ENCODE results near the gene COL6A1. TPM values are rescaled to one million over a fixed set of nuclear protein-coding genes. Genes with fewer than 3 reads are reported as not detected.

COL6A1 gene
- polyA plus RNA-seq, 2 of the 4 experiments (the other 2 are of a cell fraction), result 3.9 to 18.3 TPM

DNA sequence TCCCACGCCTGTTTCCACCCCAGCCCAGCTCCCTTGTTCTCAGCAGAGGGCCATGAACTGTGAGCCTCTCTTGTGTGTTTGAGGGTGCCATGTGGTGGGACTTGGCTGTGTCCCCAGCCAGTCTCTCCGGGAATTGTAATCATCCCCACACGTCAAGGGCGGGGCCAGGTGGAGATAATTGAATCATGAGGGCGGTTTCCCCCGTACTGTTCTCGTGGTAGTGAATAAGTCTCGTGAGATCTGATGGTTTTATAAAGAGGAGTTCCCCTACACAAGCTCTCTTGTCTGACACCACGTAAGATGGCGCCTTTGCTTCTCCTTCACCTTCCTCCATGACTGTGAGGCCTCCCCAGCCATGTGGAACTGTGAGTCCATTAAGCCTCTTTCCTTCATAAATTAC is 59.1 kb downstream of the COL6A1 start:
- WGBS (ENCODE audit: missing lambda C conversion rate), result 66% methylated on average over 7 of the region's 10 CpGs
- H3K4me3 ChIP-seq, result no peak overlapping the region
- TF ChIP-seq JUN (IDR thresholded peaks at IDR 0.05), result no peak
- TF ChIP-seq, protein P1, sequence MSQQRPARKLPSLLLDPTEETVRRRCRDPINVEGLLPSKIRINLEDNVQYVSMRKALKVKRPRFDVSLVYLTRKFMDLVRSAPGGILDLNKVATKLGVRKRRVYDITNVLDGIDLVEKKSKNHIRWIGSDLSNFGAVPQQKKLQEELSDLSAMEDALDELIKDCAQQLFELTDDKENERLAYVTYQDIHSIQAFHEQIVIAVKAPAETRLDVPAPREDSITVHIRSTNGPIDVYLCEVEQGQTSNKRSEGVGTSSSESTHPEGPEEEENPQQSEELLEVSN (IDR thresholded peaks at IDR 0.05; ENCODE audit: borderline replicate concordance, low read depth), result no peak
- no peak for TF ChIP-seq FOXS1 (CRISPR knock-in tag; IDR thresholded peaks at IDR 0.05)
- TF ChIP-seq, protein P2, sequence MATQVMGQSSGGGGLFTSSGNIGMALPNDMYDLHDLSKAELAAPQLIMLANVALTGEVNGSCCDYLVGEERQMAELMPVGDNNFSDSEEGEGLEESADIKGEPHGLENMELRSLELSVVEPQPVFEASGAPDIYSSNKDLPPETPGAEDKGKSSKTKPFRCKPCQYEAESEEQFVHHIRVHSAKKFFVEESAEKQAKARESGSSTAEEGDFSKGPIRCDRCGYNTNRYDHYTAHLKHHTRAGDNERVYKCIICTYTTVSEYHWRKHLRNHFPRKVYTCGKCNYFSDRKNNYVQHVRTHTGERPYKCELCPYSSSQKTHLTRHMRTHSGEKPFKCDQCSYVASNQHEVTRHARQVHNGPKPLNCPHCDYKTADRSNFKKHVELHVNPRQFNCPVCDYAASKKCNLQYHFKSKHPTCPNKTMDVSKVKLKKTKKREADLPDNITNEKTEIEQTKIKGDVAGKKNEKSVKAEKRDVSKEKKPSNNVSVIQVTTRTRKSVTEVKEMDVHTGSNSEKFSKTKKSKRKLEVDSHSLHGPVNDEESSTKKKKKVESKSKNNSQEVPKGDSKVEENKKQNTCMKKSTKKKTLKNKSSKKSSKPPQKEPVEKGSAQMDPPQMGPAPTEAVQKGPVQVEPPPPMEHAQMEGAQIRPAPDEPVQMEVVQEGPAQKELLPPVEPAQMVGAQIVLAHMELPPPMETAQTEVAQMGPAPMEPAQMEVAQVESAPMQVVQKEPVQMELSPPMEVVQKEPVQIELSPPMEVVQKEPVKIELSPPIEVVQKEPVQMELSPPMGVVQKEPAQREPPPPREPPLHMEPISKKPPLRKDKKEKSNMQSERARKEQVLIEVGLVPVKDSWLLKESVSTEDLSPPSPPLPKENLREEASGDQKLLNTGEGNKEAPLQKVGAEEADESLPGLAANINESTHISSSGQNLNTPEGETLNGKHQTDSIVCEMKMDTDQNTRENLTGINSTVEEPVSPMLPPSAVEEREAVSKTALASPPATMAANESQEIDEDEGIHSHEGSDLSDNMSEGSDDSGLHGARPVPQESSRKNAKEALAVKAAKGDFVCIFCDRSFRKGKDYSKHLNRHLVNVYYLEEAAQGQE (IDR thresholded peaks at IDR 0.05), result no peak
- no peak for TF ChIP-seq EHF (CRISPR knock-in tag; IDR thresholded peaks at IDR 0.05)
- TF ChIP-seq, protein P3, sequence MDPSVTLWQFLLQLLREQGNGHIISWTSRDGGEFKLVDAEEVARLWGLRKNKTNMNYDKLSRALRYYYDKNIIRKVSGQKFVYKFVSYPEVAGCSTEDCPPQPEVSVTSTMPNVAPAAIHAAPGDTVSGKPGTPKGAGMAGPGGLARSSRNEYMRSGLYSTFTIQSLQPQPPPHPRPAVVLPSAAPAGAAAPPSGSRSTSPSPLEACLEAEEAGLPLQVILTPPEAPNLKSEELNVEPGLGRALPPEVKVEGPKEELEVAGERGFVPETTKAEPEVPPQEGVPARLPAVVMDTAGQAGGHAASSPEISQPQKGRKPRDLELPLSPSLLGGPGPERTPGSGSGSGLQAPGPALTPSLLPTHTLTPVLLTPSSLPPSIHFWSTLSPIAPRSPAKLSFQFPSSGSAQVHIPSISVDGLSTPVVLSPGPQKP (IDR thresholded peaks at IDR 0.05; ENCODE audit: low read depth, low read length), result no peak
- TF ChIP-seq ESRRA (IDR thresholded peaks at IDR 0.05; ENCODE audit: borderline replicate concordance, low read length), result no peak
- no peak for DNase-seq (ENCODE audit: low read depth in 1 of 2, low spot score in 1 of 2)
- FAIRE-seq, result no peak
- POLR2A ChIA-PET, result no interaction called here
- no peak for ATAC-seq
- H3K27ac ChIP-seq, result no peak overlapping the region
- H3K4me1 ChIP-seq, result no peaks in the 10 kb centered on the region
- no peaks in the 10 kb centered on the region for H3K9me3 ChIP-seq
- CTCF ChIA-PET, result interaction anchor here (1.2 kb wide), 1 partner anchor 102 kb away, joined by 3 read pairs; no protein-coding TSS in a partner anchor
- no peak overlapping the region for H3K4me2 ChIP-seq

DNA sequence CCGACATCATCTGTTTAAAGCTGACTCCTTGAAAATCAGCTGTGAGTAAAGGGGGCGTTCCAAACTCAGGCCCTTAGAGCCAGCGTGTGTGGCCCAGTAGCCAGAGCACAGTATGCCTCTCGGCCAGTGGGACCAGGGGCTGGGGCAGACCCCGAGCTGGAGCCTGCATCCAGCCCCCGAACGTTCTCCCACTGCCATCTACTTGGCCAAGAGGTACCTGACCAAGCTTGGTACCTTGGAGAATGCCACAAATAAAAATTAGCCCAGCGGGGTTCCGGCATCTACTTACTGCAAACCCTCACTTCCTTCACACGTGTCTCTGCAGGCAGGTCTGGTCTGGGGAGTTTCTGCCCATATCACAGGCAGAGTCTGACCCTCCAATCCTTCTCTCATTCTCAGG is 59.6 kb downstream of the COL6A1 start:
- Histone ChIP-seq H3K4me3 (no peak overlapping the region), H3K4me1 (no peaks in the 10 kb centered on the region), H3K27ac (no peak overlapping the region), H3K9me3 (no peaks in the 10 kb centered on the region), H3K4me2 (no peak overlapping the region)
- POLR2A ChIA-PET, result no interaction called here
- no peak for ATAC-seq
- TF ChIP-seq, protein P4, sequence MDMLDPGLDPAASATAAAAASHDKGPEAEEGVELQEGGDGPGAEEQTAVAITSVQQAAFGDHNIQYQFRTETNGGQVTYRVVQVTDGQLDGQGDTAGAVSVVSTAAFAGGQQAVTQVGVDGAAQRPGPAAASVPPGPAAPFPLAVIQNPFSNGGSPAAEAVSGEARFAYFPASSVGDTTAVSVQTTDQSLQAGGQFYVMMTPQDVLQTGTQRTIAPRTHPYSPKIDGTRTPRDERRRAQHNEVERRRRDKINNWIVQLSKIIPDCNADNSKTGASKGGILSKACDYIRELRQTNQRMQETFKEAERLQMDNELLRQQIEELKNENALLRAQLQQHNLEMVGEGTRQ (IDR thresholded peaks at IDR 0.05), result no peak
- TF ChIP-seq CBX2 (IDR thresholded peaks at IDR 0.05; ENCODE audit: borderline replicate concordance, low read depth), result no peak
- no peak for TF ChIP-seq MAFK (IDR thresholded peaks at IDR 0.05; ENCODE audit: partially characterized antibody)
- no peak for TF ChIP-seq ZC3H11A (IDR thresholded peaks at IDR 0.05)
- no peak for TF ChIP-seq RFX5 (IDR thresholded peaks at IDR 0.05)
- no peak for TF ChIP-seq HEYL (CRISPR knock-in tag; IDR thresholded peaks at IDR 0.05)
- no peak for TF ChIP-seq RNF2 (IDR thresholded peaks at IDR 0.05; ENCODE audit: borderline replicate concordance, low read depth)
- TF ChIP-seq KDM1A (IDR thresholded peaks at IDR 0.05; ENCODE audit: low read depth), result no peak
- TF ChIP-seq POLR2A (IDR thresholded peaks at IDR 0.05; ENCODE audit: low read length), result no peak
- TF ChIP-seq NFE2L2 (conservative IDR thresholded peaks at IDR 0.05; ENCODE audit: low read length), result no peak
- TF ChIP-seq, protein P5, sequence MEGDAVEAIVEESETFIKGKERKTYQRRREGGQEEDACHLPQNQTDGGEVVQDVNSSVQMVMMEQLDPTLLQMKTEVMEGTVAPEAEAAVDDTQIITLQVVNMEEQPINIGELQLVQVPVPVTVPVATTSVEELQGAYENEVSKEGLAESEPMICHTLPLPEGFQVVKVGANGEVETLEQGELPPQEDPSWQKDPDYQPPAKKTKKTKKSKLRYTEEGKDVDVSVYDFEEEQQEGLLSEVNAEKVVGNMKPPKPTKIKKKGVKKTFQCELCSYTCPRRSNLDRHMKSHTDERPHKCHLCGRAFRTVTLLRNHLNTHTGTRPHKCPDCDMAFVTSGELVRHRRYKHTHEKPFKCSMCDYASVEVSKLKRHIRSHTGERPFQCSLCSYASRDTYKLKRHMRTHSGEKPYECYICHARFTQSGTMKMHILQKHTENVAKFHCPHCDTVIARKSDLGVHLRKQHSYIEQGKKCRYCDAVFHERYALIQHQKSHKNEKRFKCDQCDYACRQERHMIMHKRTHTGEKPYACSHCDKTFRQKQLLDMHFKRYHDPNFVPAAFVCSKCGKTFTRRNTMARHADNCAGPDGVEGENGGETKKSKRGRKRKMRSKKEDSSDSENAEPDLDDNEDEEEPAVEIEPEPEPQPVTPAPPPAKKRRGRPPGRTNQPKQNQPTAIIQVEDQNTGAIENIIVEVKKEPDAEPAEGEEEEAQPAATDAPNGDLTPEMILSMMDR (IDR thresholded peaks at IDR 0.05), result no peak
- 83% methylated on average over 9 of the region's 10 CpGs for WGBS (ENCODE audit: missing lambda C conversion rate)
- CTCF ChIA-PET, result no interaction called here
- no peak for DNase-seq (ENCODE audit: low read depth in 1 of 2, low spot score in 1 of 2)
- no peak for FAIRE-seq

Measured in A549 (cell line).